Measurements from ENCODE around the gene DUSP19.
"Not testable (repeated sequence)": the region's sequence is repeated elsewhere in the genome, so short reads cannot be mapped to it uniquely, and the experiment has no call there.

DUSP19 gene, protein sequence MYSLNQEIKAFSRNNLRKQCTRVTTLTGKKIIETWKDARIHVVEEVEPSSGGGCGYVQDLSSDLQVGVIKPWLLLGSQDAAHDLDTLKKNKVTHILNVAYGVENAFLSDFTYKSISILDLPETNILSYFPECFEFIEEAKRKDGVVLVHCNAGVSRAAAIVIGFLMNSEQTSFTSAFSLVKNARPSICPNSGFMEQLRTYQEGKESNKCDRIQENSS

DNA sequence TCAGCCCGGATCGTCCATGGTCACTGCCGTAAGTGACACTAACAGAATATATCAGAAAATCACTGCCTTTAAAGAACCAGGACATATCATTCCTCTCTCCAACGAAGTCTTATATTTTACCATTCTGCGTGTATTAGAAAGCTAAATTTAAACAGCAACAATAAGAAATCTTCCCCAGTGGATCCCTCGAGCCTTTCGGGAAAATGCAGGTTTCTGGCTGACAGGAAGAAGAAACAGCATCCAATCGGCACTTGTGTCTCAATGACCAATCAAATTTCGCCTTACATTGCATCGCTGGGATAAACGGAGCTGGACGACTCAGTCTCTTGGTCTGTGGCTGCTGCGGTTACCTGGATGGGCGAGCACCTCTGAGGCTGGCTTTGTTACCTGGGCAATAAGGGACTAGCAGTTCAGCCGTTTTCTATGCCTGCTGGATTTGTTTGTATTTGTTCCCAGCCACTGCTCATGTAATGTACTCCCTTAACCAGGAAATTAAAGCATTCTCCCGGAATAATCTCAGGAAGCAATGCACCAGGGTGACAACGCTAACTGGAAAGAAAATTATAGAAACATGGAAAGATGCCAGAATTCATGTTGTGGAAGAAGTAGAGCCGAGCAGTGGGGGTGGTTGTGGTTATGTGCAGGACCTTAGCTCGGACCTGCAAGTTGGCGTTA is at the start of gene DUSP19:
TSS of gene DUSP19 (plus strand) at position 284 of the 675 bp plus-strand sequence. CDS start at position 471, 187 bp downstream.
- DNase-seq, result peak; percentile 95

DNA sequence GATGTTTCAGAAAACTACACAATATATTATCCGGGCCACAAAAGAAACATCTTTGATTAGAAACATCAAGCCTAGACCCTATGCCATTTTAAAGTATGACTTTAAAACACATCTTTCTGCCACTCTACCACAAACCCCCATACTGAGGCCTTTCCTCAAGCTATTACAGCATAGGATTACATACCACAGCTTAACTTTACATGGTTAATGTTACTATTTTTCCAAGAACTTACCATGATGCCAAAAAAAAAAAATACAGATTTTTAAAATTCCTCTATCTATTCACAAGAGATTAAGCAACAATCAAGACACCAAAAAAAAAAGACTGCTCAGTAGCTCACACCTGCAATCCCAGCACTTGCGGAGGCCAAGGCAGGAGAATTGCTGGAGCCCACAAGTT is 49.3 kb upstream of the DUSP19 start:
- no peak for DNase-seq

DNA sequence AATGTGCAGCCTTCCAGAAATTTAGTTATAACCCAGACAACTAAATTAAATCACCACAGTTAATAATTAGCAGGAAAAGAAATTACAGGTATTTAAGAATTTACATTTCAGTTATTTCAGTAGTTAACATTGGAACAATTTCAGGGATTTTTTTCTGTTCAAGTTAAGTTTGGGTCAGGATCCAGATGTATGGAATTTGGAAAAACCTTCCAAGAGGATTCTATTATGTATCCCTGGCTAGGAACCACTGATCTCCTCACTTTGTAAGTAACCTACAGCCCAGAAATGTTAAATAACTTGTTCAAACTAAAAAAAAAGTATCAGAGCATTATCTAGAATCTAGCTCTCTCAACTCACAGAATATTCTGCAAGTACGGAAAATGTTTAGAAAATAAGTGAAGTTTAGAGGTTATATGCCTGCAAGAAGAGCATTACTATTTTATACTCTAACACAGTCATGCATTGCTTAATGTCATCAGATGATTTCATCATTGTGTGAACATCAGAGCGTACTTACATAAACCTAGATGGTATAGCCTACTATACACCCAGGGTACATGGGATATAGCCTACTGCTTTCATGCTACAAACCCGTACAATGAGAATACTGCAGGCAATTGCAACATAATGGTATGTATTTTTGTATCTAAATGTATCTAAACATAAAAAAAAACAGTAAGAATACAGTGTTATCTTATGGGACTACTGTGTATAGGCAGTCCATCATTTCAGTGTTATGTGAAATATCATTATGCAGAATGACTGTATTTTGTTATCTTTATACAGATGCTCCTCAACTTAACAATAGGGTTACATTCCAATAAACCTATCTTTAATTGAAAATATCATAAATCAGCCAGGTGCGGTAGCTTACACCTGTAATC is 46.4 kb upstream of the DUSP19 start:
- no peak for DNase-seq

DNA sequence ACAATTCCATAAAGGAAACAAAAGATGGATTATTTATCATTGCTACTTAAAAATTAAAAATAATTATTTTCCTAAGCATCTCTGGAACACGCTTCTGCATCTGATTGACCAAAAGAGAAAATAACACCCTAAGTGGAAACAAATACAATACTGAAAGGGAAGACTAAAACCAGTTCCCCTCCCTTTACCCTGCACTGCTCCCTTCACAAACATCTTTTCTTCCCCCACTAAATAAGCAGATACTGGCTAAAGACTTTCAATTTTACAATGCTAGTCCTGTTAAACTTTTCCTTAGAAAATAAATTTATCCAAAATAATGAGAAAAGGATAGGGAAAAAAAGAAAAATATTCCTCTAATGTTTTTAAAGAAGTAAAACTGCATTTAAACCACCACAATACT is 44.6 kb upstream of the DUSP19 start:
- DNase-seq, result no peak

DNA sequence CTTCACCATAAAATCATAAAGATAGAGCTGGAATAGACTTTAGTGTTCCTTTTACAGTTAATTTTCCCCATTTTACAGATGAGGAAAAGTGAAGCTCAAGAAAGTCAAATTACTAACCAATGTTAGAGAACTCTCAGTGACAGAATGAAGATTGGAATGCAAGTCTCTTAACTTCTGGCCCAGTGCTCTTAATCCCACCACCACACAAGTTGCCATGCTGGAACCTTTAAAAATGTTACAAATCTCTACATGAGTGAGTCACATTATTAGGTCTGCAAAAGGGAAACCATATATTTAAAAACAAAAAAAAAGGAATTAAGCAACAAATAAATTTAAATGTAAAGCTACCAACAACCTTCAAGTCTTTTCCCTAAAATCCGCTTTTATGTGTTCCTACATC is 43.7 kb upstream of the DUSP19 start:
- DNase-seq, result no peak

DNA sequence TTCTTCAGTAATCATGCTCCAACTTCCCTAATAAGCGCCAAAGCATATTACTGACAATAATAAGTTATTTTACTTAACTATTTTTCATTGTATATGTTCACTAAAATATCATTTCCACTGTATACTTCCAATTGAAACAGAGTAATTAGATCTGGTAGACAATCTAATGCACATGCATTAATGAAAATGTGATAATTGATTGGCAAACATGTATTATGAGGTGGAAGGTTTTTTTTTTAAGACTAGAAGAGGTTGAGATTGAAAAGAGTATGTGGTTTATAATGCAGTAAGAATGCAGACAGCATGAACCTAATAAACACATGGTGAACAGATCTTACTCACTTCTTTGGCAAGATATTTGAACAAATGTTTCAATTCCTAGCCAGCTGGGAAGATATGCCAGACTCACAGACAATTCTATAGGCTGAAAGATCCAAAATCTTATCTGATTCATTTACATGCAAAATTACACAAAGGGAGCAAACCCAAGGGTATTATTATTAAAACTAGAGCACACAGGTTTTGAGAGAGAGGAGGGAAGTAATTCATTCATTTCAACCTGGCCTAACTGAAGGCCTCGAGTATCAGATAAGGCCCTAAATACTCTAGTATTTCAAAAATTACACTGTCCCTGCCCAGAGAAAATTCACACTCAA is 43.1 kb upstream of the DUSP19 start:
- DNase-seq, result no peak

DNA sequence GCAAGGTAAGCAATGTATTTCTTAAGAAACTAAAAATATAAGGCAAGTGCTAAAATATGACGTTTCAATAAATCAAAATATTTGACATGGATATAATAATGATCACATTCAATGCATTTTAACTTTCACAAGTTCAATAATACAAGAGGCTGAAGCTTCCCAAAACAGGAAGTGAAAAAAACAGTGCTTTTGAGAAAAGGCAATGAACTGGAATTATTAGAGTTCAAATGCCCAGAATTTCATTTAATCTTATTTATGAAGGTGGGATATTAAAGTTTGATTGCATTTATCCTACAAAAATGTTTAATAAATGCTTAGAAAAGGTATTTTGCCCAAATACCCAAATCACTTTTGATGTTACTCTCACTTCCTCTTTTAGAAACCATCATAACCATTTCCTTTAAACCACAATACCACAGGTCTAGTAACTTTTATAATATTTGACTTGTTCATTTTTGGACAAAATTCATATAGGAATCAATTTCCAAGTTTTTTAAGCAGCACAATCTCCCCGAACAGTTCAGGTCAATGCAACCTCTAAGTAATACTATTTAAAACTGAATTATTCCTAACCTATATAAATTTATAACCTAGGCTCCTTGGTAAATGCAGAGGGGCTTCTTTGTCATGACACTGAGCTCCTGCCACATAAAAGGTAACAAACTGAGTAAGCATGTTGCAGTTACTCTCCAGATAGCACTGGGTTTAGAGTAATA is 42.4 kb upstream of the DUSP19 start:
- DNase-seq, result no peak

DNA sequence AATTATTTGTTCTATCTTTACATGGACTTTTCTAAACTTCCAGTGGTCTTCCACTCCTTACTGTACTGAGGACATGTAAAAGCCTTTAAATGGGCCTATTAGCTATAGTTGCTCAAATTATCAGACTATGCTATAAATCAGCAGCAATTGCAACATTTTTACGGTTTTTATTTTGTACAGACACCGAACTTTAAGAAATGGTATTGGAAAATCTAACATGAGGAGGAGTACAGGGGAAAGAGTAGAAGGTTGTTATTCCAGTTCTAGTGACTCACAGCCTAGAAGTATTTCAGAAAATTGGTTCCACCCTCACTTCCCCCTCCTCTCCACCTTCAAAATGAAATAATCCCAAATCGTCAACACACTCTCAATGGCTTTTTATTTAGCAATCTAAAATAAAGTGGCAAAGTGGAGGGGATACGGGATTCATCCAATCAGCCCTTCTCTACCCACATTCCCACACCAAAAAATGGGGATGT is 41.4 kb upstream of the DUSP19 start:
- DNase-seq, result no peak

DNA sequence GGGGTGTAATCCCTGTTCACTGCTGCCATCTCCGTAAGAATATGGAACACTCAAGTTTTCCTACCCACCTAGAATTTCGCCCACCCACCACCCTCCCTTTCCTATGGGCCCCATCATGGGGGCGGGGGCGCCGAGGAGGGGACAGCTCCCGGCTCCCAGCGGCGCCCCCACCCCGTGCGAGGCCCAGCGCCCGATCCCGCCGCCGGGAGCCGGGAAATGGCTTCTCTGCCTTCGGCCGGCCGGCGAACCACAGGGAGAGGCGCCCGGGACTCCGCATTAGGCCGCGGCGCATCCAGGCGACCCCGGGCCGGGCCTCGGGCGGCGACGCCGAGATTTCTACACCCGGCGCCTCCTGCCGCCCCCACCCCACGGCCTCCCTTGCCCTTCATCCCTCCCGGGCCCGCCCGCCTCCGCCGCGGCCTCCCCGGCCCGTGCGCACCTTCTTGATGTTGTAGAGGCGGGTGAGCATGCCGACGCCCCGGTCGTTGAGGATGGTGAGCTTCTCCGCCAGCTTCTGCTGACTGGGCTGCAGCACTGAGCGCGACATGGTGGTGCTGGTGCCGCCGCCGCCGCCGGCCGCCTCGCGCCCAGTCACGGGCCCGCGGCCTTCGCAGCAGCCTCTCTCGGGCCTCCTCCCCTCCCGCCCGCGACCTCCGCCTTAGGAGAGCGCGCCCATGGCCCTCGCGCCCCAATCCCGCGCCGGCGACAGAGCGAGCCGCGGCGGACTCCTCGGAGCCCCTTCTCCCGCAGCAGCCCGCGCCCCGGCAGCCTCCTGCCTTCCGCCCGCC is 40.8 kb upstream of the DUSP19 start:
- peak; percentile 67 for DNase-seq

DNA sequence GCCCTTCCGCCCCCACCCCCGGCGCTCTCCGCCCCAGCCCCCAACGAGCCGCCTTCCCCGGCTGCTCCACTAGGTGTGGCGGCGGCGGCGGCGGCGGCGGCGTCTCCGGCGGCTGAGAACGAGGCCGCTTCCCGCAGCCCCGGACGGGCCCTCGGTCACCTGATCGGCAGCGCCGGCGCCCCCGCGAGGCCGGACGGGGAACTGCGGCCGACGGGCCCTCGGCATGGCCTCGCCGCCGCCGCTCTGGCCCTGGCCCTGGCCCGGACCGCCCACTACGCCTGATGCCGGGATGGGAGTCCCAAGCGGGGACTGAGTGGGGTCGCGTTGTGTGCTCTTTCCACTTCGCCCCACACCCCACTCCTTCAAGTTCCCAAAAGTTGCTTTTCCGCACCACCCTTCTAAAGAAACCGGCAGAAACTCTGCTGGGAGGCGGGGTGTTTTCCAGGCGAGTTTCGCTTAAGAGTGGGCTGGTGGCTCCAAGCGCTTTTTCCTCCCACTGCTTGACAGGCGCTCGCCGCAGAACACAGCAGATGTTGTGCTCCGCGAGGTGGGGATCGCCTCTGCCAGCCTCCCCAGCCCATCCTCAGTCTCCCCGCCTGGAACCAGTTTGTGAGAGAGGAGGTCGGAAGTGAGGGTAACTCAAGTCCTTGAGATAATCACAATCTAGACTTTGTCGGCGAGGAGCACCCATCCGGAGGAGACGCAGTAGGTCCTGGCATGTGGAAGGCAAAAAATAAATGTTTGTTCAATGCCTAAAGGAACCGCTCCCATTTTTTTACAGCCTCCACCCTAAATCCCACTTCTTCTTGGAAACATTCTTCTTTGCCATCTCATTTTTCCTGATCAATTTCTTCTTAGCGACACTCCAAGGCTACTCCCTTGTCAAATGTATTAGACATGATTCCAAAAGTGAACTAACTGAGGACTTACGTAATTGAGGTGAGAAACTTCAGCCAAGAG is 39.9 kb upstream of the DUSP19 start, which contains the start of gene NCKAP1:
TSS of gene NCKAP1 (minus strand) at position 117 of the 960 bp plus-strand sequence. CDS start 358 bp downstream, outside the sequence.
- DNase-seq, result peak; percentile 94

DNA sequence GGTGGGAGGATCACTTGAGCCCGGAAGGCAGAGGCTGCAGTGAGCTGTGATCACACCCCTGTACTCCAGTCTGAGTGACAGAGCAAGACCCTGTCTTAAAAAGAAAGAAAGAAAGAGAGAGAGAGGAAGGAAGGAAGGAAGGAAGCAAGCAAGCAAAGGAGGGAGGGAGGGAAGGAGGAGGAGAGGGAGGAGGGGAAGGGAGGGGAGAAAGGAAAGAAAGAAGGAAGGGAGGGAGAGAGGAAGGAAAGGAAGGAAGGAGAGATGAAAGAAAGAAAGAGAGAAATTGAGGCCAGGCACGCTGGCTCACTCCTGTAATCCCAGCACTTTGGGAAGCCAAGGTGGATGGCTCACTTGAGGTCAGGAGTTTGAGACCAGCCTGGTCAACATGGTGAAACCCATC is 37.9 kb upstream of the DUSP19 start:
- DNase-seq, result no peak

DNA sequence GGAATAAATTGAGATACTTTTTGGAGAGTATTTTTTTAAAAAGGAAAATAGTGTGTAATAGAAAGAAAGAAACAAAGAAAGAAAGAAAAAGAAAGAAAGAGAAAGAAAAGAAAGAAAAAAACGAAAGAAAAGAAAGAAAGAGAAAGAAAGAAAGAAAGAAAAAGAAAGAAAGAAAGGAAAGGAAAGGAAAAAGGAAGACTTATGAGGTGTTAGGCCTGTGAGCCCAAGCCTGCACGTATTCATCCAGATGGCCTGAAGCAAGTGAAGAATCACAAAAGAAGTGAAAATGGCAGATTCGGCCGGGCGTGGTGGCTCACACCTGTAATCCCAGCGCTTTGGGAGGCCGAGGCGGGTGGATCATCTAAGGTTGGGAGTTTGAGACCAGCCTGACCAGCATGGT is 35.0 kb upstream of the DUSP19 start:
- not testable (repeated sequence) for DNase-seq

DNA sequence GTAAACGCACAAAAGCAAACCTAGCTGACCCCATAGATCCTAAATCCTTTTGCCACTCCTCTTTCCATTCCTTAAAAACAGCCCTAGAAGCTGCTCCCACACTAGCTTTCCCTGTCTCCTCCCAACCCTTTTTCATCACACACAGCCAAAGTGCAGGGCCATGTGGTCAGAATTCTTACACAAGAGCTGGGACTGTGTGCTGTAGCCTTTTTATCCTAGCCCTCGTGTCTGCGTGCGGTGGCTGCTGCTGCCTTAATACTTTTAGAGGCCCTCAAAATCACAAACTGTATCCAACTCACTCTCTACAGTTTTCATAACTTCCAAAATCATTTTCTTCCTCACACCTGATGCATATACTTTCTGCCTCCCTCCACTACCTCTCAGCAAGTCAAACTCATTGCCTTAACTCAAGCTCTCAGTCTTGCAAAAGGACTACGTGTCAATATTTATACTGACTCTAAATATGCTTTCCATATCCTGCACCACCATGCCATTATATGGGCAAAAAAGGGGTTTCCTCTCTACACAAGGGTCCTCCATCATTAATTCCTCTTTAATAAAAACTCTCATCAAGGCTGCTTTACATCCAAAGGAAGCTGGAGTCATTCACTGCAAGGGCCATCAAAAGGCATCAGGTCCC is 30.9 kb upstream of the DUSP19 start:
- DNase-seq, result not testable (repeated sequence)

DNA sequence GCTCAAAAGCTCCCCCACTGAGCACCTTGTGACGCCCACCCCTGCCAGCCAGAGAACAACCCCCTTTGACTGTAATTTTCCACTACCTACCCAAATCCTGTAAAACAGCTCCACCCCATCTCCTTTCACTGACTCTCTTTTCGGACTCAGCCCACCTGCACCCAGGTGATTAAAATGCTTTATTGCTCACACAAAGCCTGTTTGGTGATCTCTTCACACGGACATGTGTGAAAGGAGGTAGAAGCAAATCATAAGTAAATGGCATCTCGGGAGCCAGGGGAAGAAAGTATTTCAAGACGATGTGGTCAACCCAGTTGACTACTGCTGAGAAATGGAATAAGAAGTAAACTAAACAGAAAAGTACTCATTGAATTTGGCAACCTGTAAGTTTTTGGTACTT is 29.1 kb upstream of the DUSP19 start:
- DNase-seq, result no peak

DNA sequence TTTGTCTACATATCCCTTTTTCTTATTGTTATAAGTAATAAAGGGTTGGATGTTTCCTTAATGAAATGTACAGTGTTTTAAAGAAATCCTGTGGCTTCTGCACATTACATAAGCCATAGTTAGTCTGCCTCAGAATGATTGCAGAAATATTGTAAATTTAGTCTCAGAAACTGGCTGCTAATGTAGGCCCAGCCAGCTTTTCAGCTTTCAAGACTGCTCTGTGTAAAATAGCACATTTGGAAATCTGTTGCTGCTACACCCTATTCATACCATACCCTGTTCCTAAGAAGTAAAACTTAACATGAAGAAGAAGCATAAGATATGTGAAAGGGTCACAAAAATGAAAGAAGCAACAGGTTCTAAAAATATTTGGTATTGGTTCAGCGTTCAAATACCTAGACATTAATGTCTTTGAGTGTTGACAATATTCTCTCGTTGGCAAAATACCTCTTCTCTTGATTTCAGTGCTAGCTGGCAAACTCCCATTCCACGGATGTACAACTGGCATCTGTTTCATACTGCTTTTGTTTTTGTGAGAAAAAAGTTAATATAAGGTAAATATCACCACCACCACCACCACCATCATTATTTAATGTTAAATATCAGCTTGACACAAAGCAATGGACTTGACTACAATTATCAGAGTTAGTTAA is 21.1 kb upstream of the DUSP19 start:
- no peak for DNase-seq

DNA sequence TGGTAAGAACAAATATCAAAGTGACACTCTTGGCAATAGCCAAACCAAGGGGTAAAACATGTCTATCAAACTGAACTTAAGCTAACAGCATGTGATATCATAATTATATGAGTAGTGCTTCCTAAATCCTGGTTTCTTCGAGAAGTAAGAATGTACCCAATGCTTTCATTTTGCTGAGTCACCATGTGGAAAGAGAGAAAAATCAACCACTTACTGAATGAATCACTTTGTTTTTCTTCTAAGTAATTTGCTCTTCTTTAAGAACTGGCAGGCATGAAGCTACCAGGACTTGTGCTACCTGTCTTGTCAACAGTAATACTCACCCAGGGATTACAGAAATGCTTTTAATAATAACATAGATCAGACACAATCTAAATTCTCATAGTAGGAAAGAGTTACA is 19.0 kb upstream of the DUSP19 start:
- no peak for DNase-seq

DNA sequence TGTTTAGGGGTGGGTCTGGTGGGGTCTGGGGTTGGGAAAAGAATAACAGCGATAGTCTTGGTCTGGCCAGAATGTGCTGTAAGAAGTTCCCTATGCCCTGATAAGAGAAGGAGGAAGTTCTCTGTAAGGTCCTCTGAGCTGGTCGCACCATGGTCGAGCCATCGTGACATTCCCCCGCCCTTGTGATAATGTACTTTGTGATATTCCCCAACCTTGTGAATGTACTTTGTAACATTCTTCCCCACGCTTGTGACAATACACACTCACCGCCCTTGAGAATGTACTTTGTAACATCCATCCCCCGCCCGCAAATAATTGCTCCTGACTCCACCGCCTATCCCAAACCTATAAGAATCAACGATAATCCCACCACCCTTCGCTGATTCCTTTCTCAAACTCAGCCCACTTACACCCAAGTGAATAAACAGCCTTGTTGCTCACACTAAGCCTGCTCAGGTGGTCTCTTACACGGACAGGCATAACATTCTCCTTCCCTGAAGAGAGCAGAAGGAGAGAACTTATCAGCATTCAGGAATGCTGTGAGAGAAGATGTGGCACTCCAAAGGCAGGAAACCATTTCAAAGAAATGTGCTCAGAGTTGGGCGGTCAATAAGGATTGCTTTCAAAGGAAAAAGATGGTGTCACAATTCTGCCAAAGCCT is 17.8 kb upstream of the DUSP19 start:
- DNase-seq, result no peak

DNA sequence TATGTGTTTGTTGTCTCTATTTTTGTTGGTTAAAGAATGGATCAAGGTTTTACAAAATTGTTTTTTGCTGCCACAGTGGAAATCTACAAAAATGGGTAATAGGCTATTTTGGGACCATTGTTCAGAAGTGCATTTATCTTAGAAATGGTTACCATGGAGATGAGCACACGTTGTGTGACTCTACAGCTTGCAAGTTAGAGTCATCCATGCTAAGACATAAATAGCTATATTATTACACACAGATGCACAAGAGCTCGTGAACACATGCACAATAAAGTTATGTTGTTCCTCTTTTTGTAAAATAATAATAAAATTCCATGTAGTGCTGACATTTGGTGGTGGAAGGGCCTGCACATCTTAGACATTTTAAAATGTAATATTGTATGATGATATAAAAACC is 15.5 kb upstream of the DUSP19 start:
- DNase-seq, result no peak

DNA sequence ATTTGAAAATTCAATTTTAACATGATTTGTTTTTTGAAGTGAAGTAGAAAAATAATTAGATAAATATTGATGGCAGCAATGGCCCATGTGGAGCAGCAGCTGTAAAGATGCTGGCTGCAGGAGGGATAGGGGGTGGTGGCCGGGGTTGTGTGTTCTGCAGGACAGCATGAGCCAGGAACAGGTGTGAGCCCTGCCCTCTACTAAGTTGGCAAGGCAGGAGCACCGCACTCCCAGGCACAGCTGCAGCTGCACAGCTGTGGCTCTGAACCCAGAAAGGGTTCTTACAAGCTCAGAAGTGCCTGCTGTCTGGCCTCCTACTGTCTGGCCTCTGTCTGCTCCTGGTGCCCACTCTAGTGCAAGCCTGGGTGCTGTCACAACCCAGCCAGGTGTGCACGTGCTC is 10.0 kb upstream of the DUSP19 start:
- DNase-seq, result peak; percentile 35

All from right hindlimb (tissue), 1 donor.